Endothelial cell of umbilical vein (primary cell): Measurements from ENCODE around the gene ELMO1. TPM values are rescaled to one million over a fixed set of nuclear protein-coding genes. Genes with fewer than 3 reads are reported as not detected.

ENCODE experiments used
- BruUV-seq: library from RNA; stranded (reverse); fragments of 400-500 nt; replicated peaks from 2 replicates; lab custom pipeline; 2021; lab: Mats Ljungman, UMichigan
- CTCF ChIA-PET: fragments of 300-600, 350-600 bp; sonication (Branson Sonifier 250); formaldehyde crosslinking; loops from one replicate; lab custom pipeline; 2021; ENCODE audit warnings: antibody characterized with exemption, inconsistent platforms; lab: Charles Lee
- POLR2A ChIA-PET: fragments of 300-600, 350-600 bp; sonication (Branson Sonifier 250); formaldehyde crosslinking; loops from one replicate; lab custom pipeline; 2021; ENCODE audit warnings: antibody characterized with exemption, inconsistent platforms; lab: Charles Lee
- DNase-seq: peaks from one replicate; pipeline ENCODE4 v3.0.0-alpha.2; 2011; ENCODE audit warnings: low read depth, low spot score
- FAIRE-seq: peaks from 2 replicates; lab custom pipeline; 2011; peaks lifted over from hg19 to GRCh38; lab: Jason Lieb, UNC
- H2AFZ ChIP-seq: 2 replicates; pipeline ENCODE4 v1.6.0; 2012; ENCODE audit warnings: low read depth, low read length, control low read depth, inconsistent platforms
- H3K27ac ChIP-seq: 2 replicates; pipeline ENCODE4 v1.5.1; 2011; ENCODE audit warnings: low read depth, mild to moderate bottlenecking, control low read depth, low read length, moderate library complexity; ENCODE audit not compliant: insufficient read depth
- H3K27me3 ChIP-seq, 2 experiments: 2 replicates each; pipeline versions ENCODE4 v1.6.0 to v1.6.1; 2011; ENCODE audit warnings: low read length in 2 of 2, mixed read lengths in 1 of 2; ENCODE audit not compliant: control insufficient read depth in 2 of 2, insufficient read depth in 2 of 2
- H3K36me3 ChIP-seq, 2 experiments: 2 replicates in 1 of 2; 3 replicates in 1 of 2; pipeline ENCODE4 v1.5.1; 2011; ENCODE audit warnings: low read length in 2 of 2, mild to moderate bottlenecking in 1 of 2, moderate library complexity in 1 of 2; ENCODE audit not compliant: control insufficient read depth in 2 of 2, insufficient read depth in 2 of 2; ENCODE audit errors: extremely low read depth in 1 of 2
- H3K4me1 ChIP-seq: 3 replicates; pipeline ENCODE4 v1.5.1; 2011; ENCODE audit warnings: mild to moderate bottlenecking, low read length; ENCODE audit not compliant: control insufficient read depth, insufficient read depth; ENCODE audit errors: extremely low read depth
- H3K4me2 ChIP-seq: 2 replicates; pipeline ENCODE4 v1.6.1; 2011; ENCODE audit warnings: low read length, control low read depth, mixed read lengths; ENCODE audit not compliant: insufficient read depth
- H3K4me3 ChIP-seq, 3 experiments: fragments of 200-600 bp in 1 of 3; sonication (generic), shearing (Covaris generic) in 1 of 3; replicated peaks in 1 of 3; 2 replicates each; pipeline ENCODE4 v1.5.1; 2011 to 2016; ENCODE audit warnings: control low read depth in 3 of 3, low read length in 3 of 3, mild to moderate bottlenecking in 2 of 3, inconsistent platforms in 1 of 3, low read depth in 1 of 3, moderate library complexity in 1 of 3; ENCODE audit not compliant: insufficient read depth in 1 of 3
- H3K79me2 ChIP-seq: 2 replicates; pipeline ENCODE4 v1.6.0; 2012; ENCODE audit warnings: low read length, inconsistent platforms; ENCODE audit not compliant: control insufficient read depth, insufficient read depth
- H3K9ac ChIP-seq: replicated peaks from 2 replicates; pipeline ENCODE3; 2011; ENCODE audit warnings: low read length, control low read depth; ENCODE audit not compliant: insufficient read depth; ENCODE audit errors: extremely low read depth
- H3K9me1 ChIP-seq: replicated peaks from 3 replicates; pipeline ENCODE4 v1.6.0; 2011; ENCODE audit warnings: mild to moderate bottlenecking, low read length; ENCODE audit not compliant: control insufficient read depth, insufficient read depth; ENCODE audit errors: extremely low read depth
- H3K9me3 ChIP-seq: replicated peaks from 2 replicates; pipeline ENCODE4 v1.5.1; 2012; ENCODE audit warnings: low read length, inconsistent platforms; ENCODE audit not compliant: control insufficient read depth, insufficient read depth
- H4K20me1 ChIP-seq: replicated peaks from 2 replicates; pipeline ENCODE3; 2011; ENCODE audit warnings: mild to moderate bottlenecking, low read length; ENCODE audit not compliant: control insufficient read depth, insufficient read depth; ENCODE audit errors: extremely low read depth
- EZH2 ChIP-seq: IDR thresholded peaks from 2 replicates; pipeline ENCODE4 v1.6.1; 2012; ENCODE audit warnings: borderline replicate concordance, low read depth, mild to moderate bottlenecking, moderate library complexity, low read length, inconsistent platforms; ENCODE audit not compliant: severe bottlenecking
- FOS ChIP-seq: IDR thresholded peaks from 2 replicates; pipeline ENCODE4 v1.6.1; 2011; ENCODE audit warnings: mild to moderate bottlenecking, low read length, moderate library complexity, borderline replicate concordance; ENCODE audit not compliant: insufficient read depth
- GATA2 ChIP-seq: IDR thresholded peaks from 2 replicates; pipeline ENCODE4 v1.7.0; 2011; ENCODE audit warnings: low read depth, mild to moderate bottlenecking, moderate library complexity, mixed read lengths, low read length; ENCODE audit not compliant: insufficient read length, insufficient read depth
- JUN ChIP-seq: IDR thresholded peaks from 2 replicates; pipeline ENCODE4 v1.6.1; 2011; ENCODE audit warnings: borderline replicate concordance, low read depth; ENCODE audit not compliant: insufficient read length, insufficient read depth
- MAX ChIP-seq: IDR thresholded peaks from 2 replicates; pipeline ENCODE4 v1.6.1; 2011; ENCODE audit not compliant: insufficient read depth, insufficient read length
- MYC ChIP-seq: IDR thresholded peaks from one replicate; pipeline ENCODE4 v1.6.1; 2011; ENCODE audit warnings: mild to moderate bottlenecking, low read depth, low read length
- POLR2A ChIP-seq: IDR thresholded peaks from 2 replicates; pipeline ENCODE4 v1.6.1; 2012; ENCODE audit warnings: low read depth, mild to moderate bottlenecking, control low read depth, low read length
- POLR2AphosphoS5 ChIP-seq: IDR thresholded peaks from 2 replicates; pipeline ENCODE4 v1.6.1; 2012; ENCODE audit warnings: low read depth, mild to moderate bottlenecking, control low read depth, low read length, moderate library complexity; ENCODE audit not compliant: insufficient read depth
- dilution Hi-C: fragments of 300-500 bp; cut with MboI; formaldehyde crosslinking; loops from one replicate; pipeline ENCODE4 v1.15.0; 2019; ENCODE audit warnings: low sequenced_read_pairs; ENCODE audit not compliant: extremely low pct_ligation_motif_present
- intact Hi-C: fragments of 100-400 bp; cut with micrococcal nuclease; formaldehyde crosslinking; loops from one replicate; pipeline ENCODE4 v1.10.0; 2022
- polyA plus RNA-seq, 4 experiments: library from polyadenylated mRNA; depleted of rRNA in 3 of 4; stranded (reverse) in 3 of 4; unstranded in 1 of 4; fragments of >200 nt; gene quantifications; 2 replicates each; pipeline versions ENCODE4 v1.2.1 to v1.2.3, GENCODE V29; 2011 to 2012; ENCODE audit warnings: missing spikeins in 1 of 4
- total RNA-seq: library from RNA; stranded (reverse); gene quantifications from 2 replicates; pipeline ENCODE4 v1.2.3, GENCODE V29; 2021
- TF ChIP-seq, protein P1 (sequence below), 2 donors: IDR thresholded peaks; 1 replicate in 1 of 2; 2 replicates in 1 of 2; pipeline ENCODE4 v1.5.1; 2011; ENCODE audit warnings: low read length in 2 of 2, mild to moderate bottlenecking in 2 of 2, moderate library complexity in 2 of 2, control low read depth in 1 of 2, inconsistent platforms in 1 of 2, low read depth in 1 of 2; ENCODE audit not compliant: insufficient read depth in 1 of 2; ENCODE audit errors: extremely low read depth in 1 of 2

The ELMO1 gene
- total and polyA plus RNA-seq, 2 donors (not counting 3 experiments of a cell fraction or from before 2014, with no cell fraction given), result 17.0 to 30.6 TPM

DNA sequence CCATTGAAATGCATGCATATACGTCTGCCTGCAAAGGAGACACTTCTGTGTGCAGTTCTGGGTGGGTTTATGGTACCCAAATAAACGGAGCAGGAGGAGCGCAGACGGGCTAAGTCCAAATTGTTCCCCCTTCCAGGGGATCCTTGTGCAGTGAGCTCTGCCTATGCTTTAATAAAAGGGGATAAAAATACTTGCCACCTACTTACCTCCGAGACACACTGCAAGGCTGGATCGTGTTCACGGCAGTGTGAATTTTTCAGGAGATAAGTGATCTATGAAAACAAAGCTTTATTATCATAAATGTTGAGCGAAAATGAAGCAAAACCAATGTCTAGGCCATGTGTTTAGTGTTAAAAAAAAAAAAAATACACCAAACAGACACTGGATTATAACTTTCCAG lies 415.5 kb downstream of the ELMO1 start:
- Histone ChIP-seq H2AFZ (no peak overlapping the region), H3K9ac (no peak overlapping the region), H3K9me3 (no peaks in the 10 kb centered on the region), H3K9me1 (no peaks in the 10 kb centered on the region), H3K36me3 (no peaks in the 10 kb centered on the region), H3K27ac (no peak overlapping the region), H3K4me1 (peaks cover 40% of the 10 kb centered on the region), H3K4me3 (no peak overlapping the region), H3K4me2 (no peak overlapping the region), H3K79me2 (no peaks in the 10 kb centered on the region), H3K27me3 (no peaks in the 10 kb centered on the region), H4K20me1 (no peaks in the 10 kb centered on the region)
- CTCF ChIA-PET, result no interaction called here
- POLR2A ChIA-PET, result no interaction called here
- FAIRE-seq, result no peak
- no TSS peak for BruUV-seq
- dilution Hi-C loops, result no loop called here
- TF ChIP-seq GATA2, result no peak
- no peak for TF ChIP-seq POLR2AphosphoS5
- DNase-seq, result no peak
- intact Hi-C loops, result loop anchor here (10.0 kb wide), 1 partner anchor 412 kb away; the partner anchor contains the start of gene ELMO1

DNA sequence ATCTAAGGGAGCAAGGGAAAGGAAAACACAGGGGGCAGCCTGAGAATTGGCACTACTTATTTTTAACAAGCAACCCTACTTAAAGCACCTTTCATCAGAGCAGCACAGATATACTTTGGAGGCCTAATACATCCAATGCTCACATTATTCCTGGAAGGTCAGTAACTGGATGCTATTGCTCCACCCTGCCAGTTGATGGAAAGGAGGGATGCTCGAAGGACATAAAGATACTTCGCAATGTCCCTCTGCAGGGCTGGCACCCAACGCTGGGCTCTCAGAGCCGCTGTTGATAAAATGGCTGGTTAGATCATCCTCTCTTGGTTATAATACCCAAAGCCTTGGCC lies 416.4 kb downstream of the ELMO1 start:
- TF ChIP-seq POLR2A, result no peak
- TF ChIP-seq JUN, result no peak
- TF ChIP-seq MYC, result no peak
- TF ChIP-seq POLR2AphosphoS5, result no peak
- TF ChIP-seq FOS, result no peak
- TF ChIP-seq, protein P1, sequence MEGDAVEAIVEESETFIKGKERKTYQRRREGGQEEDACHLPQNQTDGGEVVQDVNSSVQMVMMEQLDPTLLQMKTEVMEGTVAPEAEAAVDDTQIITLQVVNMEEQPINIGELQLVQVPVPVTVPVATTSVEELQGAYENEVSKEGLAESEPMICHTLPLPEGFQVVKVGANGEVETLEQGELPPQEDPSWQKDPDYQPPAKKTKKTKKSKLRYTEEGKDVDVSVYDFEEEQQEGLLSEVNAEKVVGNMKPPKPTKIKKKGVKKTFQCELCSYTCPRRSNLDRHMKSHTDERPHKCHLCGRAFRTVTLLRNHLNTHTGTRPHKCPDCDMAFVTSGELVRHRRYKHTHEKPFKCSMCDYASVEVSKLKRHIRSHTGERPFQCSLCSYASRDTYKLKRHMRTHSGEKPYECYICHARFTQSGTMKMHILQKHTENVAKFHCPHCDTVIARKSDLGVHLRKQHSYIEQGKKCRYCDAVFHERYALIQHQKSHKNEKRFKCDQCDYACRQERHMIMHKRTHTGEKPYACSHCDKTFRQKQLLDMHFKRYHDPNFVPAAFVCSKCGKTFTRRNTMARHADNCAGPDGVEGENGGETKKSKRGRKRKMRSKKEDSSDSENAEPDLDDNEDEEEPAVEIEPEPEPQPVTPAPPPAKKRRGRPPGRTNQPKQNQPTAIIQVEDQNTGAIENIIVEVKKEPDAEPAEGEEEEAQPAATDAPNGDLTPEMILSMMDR (IDR thresholded peaks at IDR 0.05; ENCODE audit: extremely low read depth in 1 of 2, insufficient read depth in 1 of 2, low read depth in 1 of 2, low read length in 2 of 2), result no peak
- TF ChIP-seq GATA2, result no peak
- no peak for TF ChIP-seq MAX
- TF ChIP-seq EZH2, result no peak
- H3K9me1 ChIP-seq, result no peaks in the 10 kb centered on the region
- no peaks in the 10 kb centered on the region for H3K79me2 ChIP-seq
- peaks cover 37% of the 10 kb centered on the region for H3K4me1 ChIP-seq
- no peaks in the 10 kb centered on the region for H3K27me3 ChIP-seq
- dilution Hi-C loops, result no loop called here
- FAIRE-seq (no peak), DNase-seq (no peak)
- H3K9ac ChIP-seq, result no peak overlapping the region
- H3K9me3 ChIP-seq, result no peaks in the 10 kb centered on the region
- H3K4me2 ChIP-seq, result peak overlapping the region; percentile 12
- H3K4me3 ChIP-seq, result no peak overlapping the region
- peak overlapping the region; percentile 58 for H3K27ac ChIP-seq
- intact Hi-C loops, result loop anchor here (1.0 to 10.0 kb wide), 2 partner anchors 19 to 413 kb away; partner anchors contain the start of gene ELMO1
- H3K36me3 ChIP-seq, result no peaks in the 10 kb centered on the region
- POLR2A ChIA-PET, result no interaction called here
- CTCF ChIA-PET, result no interaction called here
- H2AFZ ChIP-seq, result no peak overlapping the region
- BruUV-seq, result TSS peak; percentile 91
- no peaks in the 10 kb centered on the region for H4K20me1 ChIP-seq
